Tibial nerve (tissue), 3 donors: ENCODE measurements around the gene MAPK8.

ENCODE experiments used
- POLR2A ChIP-seq, 2 donors: fragments of 450-650 bp; IDR thresholded peaks; one replicate each; pipeline ENCODE4 v1.6.1; 2017; ENCODE audit warnings: antibody characterized with exemption in 2 of 2, mild to moderate bottlenecking in 2 of 2, moderate library complexity in 2 of 2
- TF ChIP-seq, protein P1 (sequence below), 5 experiments: fragments of 200-600 bp in 3 of 5; fragments of 450-650 bp in 2 of 5; sonication (generic) in 3 of 5; IDR thresholded peaks; one replicate each; pipeline ENCODE4 v1.5.1; 2016 to 2019; ENCODE audit warnings: antibody characterized with exemption in 5 of 5, mild to moderate bottlenecking in 3 of 5, moderate library complexity in 2 of 5

DNA sequence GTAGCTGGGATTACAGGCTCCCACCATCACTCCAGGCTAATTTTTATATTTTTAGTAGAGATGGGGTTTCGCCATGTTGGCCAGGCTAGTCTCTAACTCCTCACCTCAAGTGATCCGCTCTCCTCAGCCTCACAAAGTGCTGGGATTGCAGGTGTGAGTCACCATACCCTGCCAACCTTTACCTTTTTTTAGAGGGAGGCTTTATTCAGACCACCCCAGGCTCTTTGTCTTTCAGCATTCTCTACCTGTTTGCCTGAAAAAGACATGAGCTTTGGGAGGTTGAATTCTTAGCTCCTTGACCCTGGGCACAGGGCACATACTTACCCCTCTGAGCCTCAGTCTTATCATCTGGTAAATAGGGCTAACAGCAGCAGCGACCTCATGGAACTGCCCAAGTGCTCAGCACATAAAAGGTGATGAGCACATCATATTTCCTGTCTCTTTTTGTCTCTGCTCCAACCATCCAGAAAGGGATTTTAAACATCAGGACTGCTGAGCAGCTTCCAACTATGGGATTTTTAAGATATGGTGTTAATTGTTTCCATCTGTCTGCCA lies 49.0 kb upstream of the MAPK8 start:
- TF ChIP-seq POLR2A (IDR thresholded peaks at IDR 0.05) = no peak
- TF ChIP-seq, protein P1, sequence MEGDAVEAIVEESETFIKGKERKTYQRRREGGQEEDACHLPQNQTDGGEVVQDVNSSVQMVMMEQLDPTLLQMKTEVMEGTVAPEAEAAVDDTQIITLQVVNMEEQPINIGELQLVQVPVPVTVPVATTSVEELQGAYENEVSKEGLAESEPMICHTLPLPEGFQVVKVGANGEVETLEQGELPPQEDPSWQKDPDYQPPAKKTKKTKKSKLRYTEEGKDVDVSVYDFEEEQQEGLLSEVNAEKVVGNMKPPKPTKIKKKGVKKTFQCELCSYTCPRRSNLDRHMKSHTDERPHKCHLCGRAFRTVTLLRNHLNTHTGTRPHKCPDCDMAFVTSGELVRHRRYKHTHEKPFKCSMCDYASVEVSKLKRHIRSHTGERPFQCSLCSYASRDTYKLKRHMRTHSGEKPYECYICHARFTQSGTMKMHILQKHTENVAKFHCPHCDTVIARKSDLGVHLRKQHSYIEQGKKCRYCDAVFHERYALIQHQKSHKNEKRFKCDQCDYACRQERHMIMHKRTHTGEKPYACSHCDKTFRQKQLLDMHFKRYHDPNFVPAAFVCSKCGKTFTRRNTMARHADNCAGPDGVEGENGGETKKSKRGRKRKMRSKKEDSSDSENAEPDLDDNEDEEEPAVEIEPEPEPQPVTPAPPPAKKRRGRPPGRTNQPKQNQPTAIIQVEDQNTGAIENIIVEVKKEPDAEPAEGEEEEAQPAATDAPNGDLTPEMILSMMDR (IDR thresholded peaks at IDR 0.05) = no peak
